Osteoblast (primary cell): ENCODE results near the gene SOX13. TPM values are rescaled to one million over a fixed set of nuclear protein-coding genes. Genes with fewer than 3 reads are reported as not detected.

Source experiments
- DNase-seq: peaks from one replicate; pipeline ENCODE4 v3.0.0; 2011; ENCODE audit warnings: low spot score, mixed read lengths; ENCODE audit not compliant: insufficient read length; ENCODE audit errors: missing footprints
- H2AFZ ChIP-seq: 2 replicates; pipeline ENCODE4 v1.6.0; 2011; ENCODE audit warnings: mild to moderate bottlenecking, low read length
- H3K27ac ChIP-seq: 2 replicates; pipeline ENCODE4 v1.5.1; 2011; ENCODE audit warnings: mild to moderate bottlenecking, low read depth, low read length, moderate library complexity
- H3K27me3 ChIP-seq: 2 replicates; pipeline ENCODE4 v1.6.0; 2012; ENCODE audit warnings: mild to moderate bottlenecking, control low read depth, inconsistent platforms, low read length, moderate library complexity; ENCODE audit not compliant: insufficient read depth
- H3K36me3 ChIP-seq: 2 replicates; pipeline ENCODE4 v1.5.1; 2011; ENCODE audit warnings: mild to moderate bottlenecking, low read length, control low read depth, moderate library complexity; ENCODE audit not compliant: insufficient read depth
- H3K4me1 ChIP-seq: 2 replicates; pipeline ENCODE4 v1.5.1; 2011; ENCODE audit warnings: mild to moderate bottlenecking, low read length, control low read depth, moderate library complexity; ENCODE audit not compliant: insufficient read depth
- H3K4me2 ChIP-seq: 2 replicates; pipeline ENCODE4 v1.6.0; 2011; ENCODE audit warnings: mild to moderate bottlenecking, low read length; ENCODE audit not compliant: insufficient read depth
- H3K4me3 ChIP-seq: fragments of 200-600 bp; sonication (generic); 3 replicates; pipeline ENCODE4 v1.5.1; 2012; ENCODE audit warnings: mild to moderate bottlenecking, low read length, inconsistent platforms; ENCODE audit not compliant: insufficient read depth
- H3K79me2 ChIP-seq: 2 replicates; pipeline ENCODE4 v1.6.0; 2012; ENCODE audit warnings: mild to moderate bottlenecking, low read length, control low read depth, inconsistent platforms; ENCODE audit not compliant: insufficient read depth
- H3K9me3 ChIP-seq: 2 replicates; pipeline ENCODE4 v1.5.1; 2011; ENCODE audit warnings: low read depth, low read length, control low read depth
- H4K20me1 ChIP-seq: 2 replicates; pipeline ENCODE4 v1.6.0; 2012; ENCODE audit warnings: mild to moderate bottlenecking, low read length, control low read depth; ENCODE audit not compliant: insufficient read depth
- CTCF ChIP-seq: IDR thresholded peaks from 2 replicates; pipeline ENCODE4 v1.5.1; 2011; ENCODE audit warnings: mild to moderate bottlenecking, low read depth, low read length, moderate library complexity; ENCODE audit errors: extremely low read depth
- total RNA-seq: library from RNA; depleted of rRNA; stranded (reverse); fragments of >200 nt; gene quantifications from 2 replicates; pipeline ENCODE4 v1.2.3, GENCODE V29; 2012

SOX13 gene
- total RNA-seq, 1 donor = 9.0 TPM

DNA sequence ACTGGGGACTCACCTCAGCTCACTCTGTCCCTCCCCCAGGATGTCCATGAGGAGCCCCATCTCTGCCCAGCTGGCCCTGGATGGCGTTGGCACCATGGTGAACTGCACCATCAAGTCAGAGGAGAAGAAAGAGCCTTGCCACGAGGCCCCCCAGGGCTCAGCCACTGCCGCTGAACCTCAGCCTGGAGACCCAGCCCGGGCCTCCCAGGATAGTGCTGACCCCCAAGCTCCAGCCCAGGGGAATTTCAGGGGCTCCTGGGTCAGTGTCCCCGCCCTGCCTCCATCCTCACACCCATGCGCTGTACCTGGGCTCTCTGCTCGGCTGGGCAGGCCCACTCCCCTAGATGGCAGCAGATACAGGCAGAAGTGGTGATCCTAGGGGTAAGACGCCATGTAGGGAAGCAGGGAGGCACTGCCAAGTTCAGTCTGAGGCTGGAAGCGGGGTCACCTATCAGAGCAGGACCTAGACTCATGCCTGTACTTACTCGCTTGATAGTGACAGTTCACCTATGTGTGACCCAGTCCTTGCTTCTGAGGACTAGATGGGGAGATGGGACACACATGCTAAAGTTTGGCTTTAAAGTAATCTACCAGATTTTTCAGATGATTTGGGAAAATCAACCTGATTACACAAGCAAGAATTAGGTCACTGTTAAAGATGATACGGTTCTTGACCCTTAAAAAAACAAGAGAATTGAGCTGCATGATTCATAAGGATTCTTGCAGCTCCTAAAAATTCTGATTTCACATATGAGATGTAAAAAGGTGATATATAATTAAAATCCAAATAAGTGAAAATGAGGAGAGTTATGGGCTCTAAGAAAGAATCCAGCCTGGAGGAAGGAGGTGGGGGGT lies 40.2 kb downstream of the SOX13 start:
- no peak overlapping the region for H2AFZ ChIP-seq
- no peaks in the 10 kb centered on the region for H3K36me3 ChIP-seq
- H3K4me3 ChIP-seq = no peak overlapping the region
- H4K20me1 ChIP-seq = peaks cover 6% of the 10 kb centered on the region
- H3K9me3 ChIP-seq = no peaks in the 10 kb centered on the region
- H3K27ac ChIP-seq = no peak overlapping the region
- DNase-seq = peak; percentile 89
- no peak overlapping the region for H3K4me2 ChIP-seq
- H3K27me3 ChIP-seq = no peaks in the 10 kb centered on the region
- TF ChIP-seq CTCF = no peak
- peaks cover 11% of the 10 kb centered on the region for H3K4me1 ChIP-seq
- no peaks in the 10 kb centered on the region for H3K79me2 ChIP-seq

GRCh38 chr1:204113896-204114295 lies 41.0 kb downstream of the SOX13 start:
- H3K27ac ChIP-seq = no peak overlapping the region
- TF ChIP-seq CTCF = no peak
- H3K4me3 ChIP-seq = no peak overlapping the region
- peaks cover 11% of the 10 kb centered on the region for H3K4me1 ChIP-seq
- peaks cover 2% of the 10 kb centered on the region for H4K20me1 ChIP-seq
- H3K79me2 ChIP-seq = no peaks in the 10 kb centered on the region
- H3K36me3 ChIP-seq = no peaks in the 10 kb centered on the region
- no peak overlapping the region for H2AFZ ChIP-seq
- no peaks in the 10 kb centered on the region for H3K27me3 ChIP-seq
- no peak overlapping the region for H3K4me2 ChIP-seq
- H3K9me3 ChIP-seq = no peaks in the 10 kb centered on the region
- DNase-seq = peak; percentile 83

DNA sequence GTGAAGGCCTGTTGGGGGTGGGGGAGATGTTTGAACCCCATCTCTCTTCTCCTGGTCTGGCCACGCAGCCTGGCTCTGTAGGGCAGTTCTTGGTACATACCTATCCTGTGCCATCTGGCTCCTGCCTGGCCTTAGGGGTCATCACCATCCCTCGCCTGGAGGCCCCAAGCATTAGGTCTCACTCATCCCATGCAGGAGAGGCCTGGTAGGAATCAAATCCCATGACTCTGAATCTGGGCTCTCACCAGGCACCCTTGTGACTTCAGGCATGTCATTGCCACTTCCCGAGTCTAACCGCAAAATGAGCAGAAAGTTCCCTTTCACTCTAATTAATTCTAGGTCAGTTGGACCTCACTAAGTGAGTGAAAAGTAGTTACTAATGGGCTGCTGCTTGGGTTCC lies 41.7 kb downstream of the SOX13 start:
- H3K4me2 ChIP-seq = no peak overlapping the region
- H3K27me3 ChIP-seq = no peaks in the 10 kb centered on the region

More for the DNA sequence above, 41.7 kb downstream of the SOX13 start:
- Histone ChIP-seq H3K4me1 (peaks cover 11% of the 10 kb centered on the region), H3K79me2 (no peaks in the 10 kb centered on the region), H2AFZ (no peak overlapping the region), H3K27ac (no peak overlapping the region), H3K9me3 (no peaks in the 10 kb centered on the region), H3K4me3 (no peak overlapping the region), H4K20me1 (peaks cover 2% of the 10 kb centered on the region), H3K36me3 (no peaks in the 10 kb centered on the region)
- peak; percentile 21 for DNase-seq
- TF ChIP-seq CTCF = no peak
